Measurements from ENCODE around the gene ANO10. TPM values are rescaled to one million over a fixed set of nuclear protein-coding genes. Genes with fewer than 3 reads are reported as not detected.
"Not testable (repeated sequence)": the region's sequence is repeated elsewhere in the genome, so short reads cannot be mapped to it uniquely, and the experiment has no call there.

The ANO10 gene
- total RNA-seq, 1 experiment from 2014 or later = 3.5 TPM

GRCh38 chr3:43518515-43518914, 103.3 kb downstream of the ANO10 start:
- not testable (repeated sequence) for DNase-seq (ENCODE audit: low spot score)

GRCh38 chr3:43515970-43516635, 105.7 kb downstream of the ANO10 start:
- peak; percentile 1 for DNase-seq (ENCODE audit: low spot score)

GRCh38 chr3:43515208-43515917, 106.4 kb downstream of the ANO10 start:
- DNase-seq (ENCODE audit: low spot score) = no peak

GRCh38 chr3:43512754-43513404, 108.9 kb downstream of the ANO10 start:
- DNase-seq (ENCODE audit: low spot score) = no peak

- DNase-seq (ENCODE audit: low spot score) = no peak
Observed at GRCh38 chr3:43506644-43507043, 115.2 kb downstream of the ANO10 start.

- DNase-seq (ENCODE audit: low spot score) = no peak
Observed at GRCh38 chr3:43505351-43505750, 116.5 kb downstream of the ANO10 start.

GRCh38 chr3:43503067-43503728, 118.6 kb downstream of the ANO10 start:
- peak; percentile 28 for DNase-seq (ENCODE audit: low spot score)

GRCh38 chr3:43499256-43499655, 122.6 kb downstream of the ANO10 start:
- no peak for DNase-seq (ENCODE audit: low spot score)

GRCh38 chr3:43497905-43498365, 123.9 kb downstream of the ANO10 start:
- no peak for DNase-seq (ENCODE audit: low spot score)

- no peak for DNase-seq (ENCODE audit: low spot score)
Observed at GRCh38 chr3:43497422-43497821, 124.4 kb downstream of the ANO10 start.

- no peak for DNase-seq (ENCODE audit: low spot score)
Observed at GRCh38 chr3:43496740-43497375, 125.0 kb downstream of the ANO10 start.

GRCh38 chr3:43492932-43493331, 128.9 kb downstream of the ANO10 start:
- not testable (repeated sequence) for DNase-seq (ENCODE audit: low spot score)

- DNase-seq (ENCODE audit: low spot score) = not testable (repeated sequence)
Observed at GRCh38 chr3:43491807-43492206, 130.0 kb downstream of the ANO10 start.

GRCh38 chr3:43490640-43491185, 131.1 kb downstream of the ANO10 start:
- DNase-seq (ENCODE audit: low spot score) = no peak

GRCh38 chr3:43489930-43490329, 131.9 kb downstream of the ANO10 start:
- no peak for DNase-seq (ENCODE audit: low spot score)

GRCh38 chr3:43485931-43486330, 135.9 kb downstream of the ANO10 start:
- no peak for DNase-seq (ENCODE audit: low spot score)

- no peak for DNase-seq (ENCODE audit: low spot score)
Observed at GRCh38 chr3:43484926-43485488, 136.8 kb downstream of the ANO10 start.

GRCh38 chr3:43481375-43481774, 140.4 kb downstream of the ANO10 start:
- DNase-seq (ENCODE audit: low spot score) = no peak

- DNase-seq (ENCODE audit: low spot score) = not testable (repeated sequence)
Observed at GRCh38 chr3:43478839-43479238, 143.0 kb downstream of the ANO10 start.

GRCh38 chr3:43478118-43478785, 143.6 kb downstream of the ANO10 start:
- DNase-seq (ENCODE audit: low spot score) = no peak
